GM23338 (cell line): ENCODE results near the gene THAP8. TPM values are rescaled to one million over a fixed set of nuclear protein-coding genes. Genes with fewer than 3 reads are reported as not detected.

Source experiments
- ATAC-seq: fragments of 200-7000 bp; cut with Tn5 transposase; 3 replicates; pipeline ENCODE4 v1.9.1; 2020
- DNase-seq: peaks from one replicate; pipeline ENCODE4 v3.0.0-alpha.2; 2015; ENCODE audit warnings: low spot score
- H2AFZ ChIP-seq: fragments of 200-600 bp; sonication (generic); 2 replicates; pipeline ENCODE4 v1.8.0; 2016; ENCODE audit warnings: antibody characterized with exemption, mild to moderate bottlenecking, moderate library complexity
- H3F3A ChIP-seq: fragments of 200-600 bp; sonication (generic); replicated peaks from 2 replicates; pipeline ENCODE4 v1.8.0; 2017; ENCODE audit warnings: antibody characterized with exemption, mixed run types, low read depth
- H3K27ac ChIP-seq: fragments of 200-600 bp; sonication (generic); 2 replicates; pipeline ENCODE4 v1.6.1; 2016; ENCODE audit warnings: low read depth
- H3K27me3 ChIP-seq: fragments of 200-600 bp; sonication (generic); 2 replicates; pipeline ENCODE4 v1.8.0; 2016; ENCODE audit warnings: mild to moderate bottlenecking, mixed run types, moderate library complexity; ENCODE audit not compliant: insufficient read depth
- H3K36me3 ChIP-seq: fragments of 200-600 bp; sonication (generic); 2 replicates; pipeline ENCODE4 v1.8.0; 2016; ENCODE audit warnings: mild to moderate bottlenecking; ENCODE audit not compliant: insufficient read depth
- H3K4me1 ChIP-seq: fragments of 200-600 bp; sonication (generic); 2 replicates; pipeline ENCODE4 v1.8.0; 2016; ENCODE audit warnings: mild to moderate bottlenecking, moderate library complexity; ENCODE audit not compliant: insufficient read depth
- H3K4me2 ChIP-seq: fragments of 200-600 bp; sonication (generic); 2 replicates; pipeline ENCODE4 v1.7.1; 2017; ENCODE audit warnings: mixed run types
- H3K4me3 ChIP-seq: fragments of 200-600 bp; sonication (generic); 2 replicates; pipeline ENCODE4 v1.6.1; 2016; ENCODE audit warnings: mixed run types
- H3K79me2 ChIP-seq: fragments of 200-600 bp; sonication (generic); replicated peaks from 2 replicates; pipeline ENCODE4 v1.8.0; 2017; ENCODE audit warnings: mild to moderate bottlenecking; ENCODE audit not compliant: insufficient read depth
- H3K9me2 ChIP-seq: fragments of 200-600 bp; sonication (generic); 2 replicates; pipeline ENCODE4 v1.8.0; 2017; ENCODE audit not compliant: insufficient read depth
- H4K20me1 ChIP-seq: fragments of 200-600 bp; sonication (generic); replicated peaks from 2 replicates; pipeline ENCODE4 v1.8.0; 2017; ENCODE audit warnings: mild to moderate bottlenecking; ENCODE audit not compliant: insufficient read depth
- H3K27ac Mint-ChIP-seq: 2 replicates; pipeline ENCODE4 v1.8.0; 2020; ENCODE audit warnings: inconsistent platforms, mild to moderate bottlenecking, moderate library complexity, mixed read lengths
- H3K27me3 Mint-ChIP-seq: 3 replicates; pipeline ENCODE4 v1.8.0; 2022; ENCODE audit warnings: low read depth, mild to moderate bottlenecking, moderate library complexity, mixed read lengths, inconsistent platforms; ENCODE audit not compliant: insufficient read depth, poor library complexity
- H3K36me3 Mint-ChIP-seq: 3 replicates; pipeline ENCODE4 v1.8.0; 2021; ENCODE audit warnings: low read depth, mild to moderate bottlenecking, inconsistent platforms, moderate library complexity, mixed read lengths
- H3K4me1 Mint-ChIP-seq: 3 replicates; pipeline ENCODE4 v1.8.0; 2020; ENCODE audit warnings: mild to moderate bottlenecking, inconsistent platforms, mixed read lengths
- H3K4me3 Mint-ChIP-seq: 3 replicates; pipeline ENCODE4 v1.8.0; 2021; ENCODE audit warnings: moderate library complexity, mild to moderate bottlenecking, inconsistent platforms, mixed read lengths
- H3K9me3 Mint-ChIP-seq: 3 replicates; pipeline ENCODE4 v1.8.0; 2020; ENCODE audit warnings: moderate library complexity, mild to moderate bottlenecking, inconsistent platforms, mixed read lengths
- CREB1 ChIP-seq: fragments of 250-450 bp; sonication (Bioruptor Pico); IDR thresholded peaks from 2 replicates; pipeline ENCODE4 v1.5.0; 2020; ENCODE audit warnings: low read depth, mild to moderate bottlenecking, moderate library complexity
- CTCF ChIP-seq, 2 experiments: fragments of 200-600 bp in 1 of 2; sonication (generic) in 1 of 2; conservative IDR thresholded peaks; 2 replicates each; pipeline versions ENCODE4 v1.5.1 to v1.6.1; 2016 to 2017; ENCODE audit warnings: antibody characterized with exemption in 2 of 2, low read depth in 2 of 2, mild to moderate bottlenecking in 2 of 2, moderate library complexity in 1 of 2
- EZH2 ChIP-seq: fragments of 200-600 bp; sonication (generic); IDR thresholded peaks from one replicate; pipeline ENCODE4 v1.8.0; 2017; ENCODE audit warnings: antibody characterized with exemption, mild to moderate bottlenecking, low read depth; ENCODE audit not compliant: unreplicated experiment
- EZH2phosphoT487 ChIP-seq: fragments of 200-600 bp; sonication (generic); IDR thresholded peaks from one replicate; pipeline ENCODE4 v1.8.1; 2018; ENCODE audit warnings: antibody characterized with exemption; ENCODE audit not compliant: unreplicated experiment
- JUNB ChIP-seq: IDR thresholded peaks from one replicate; pipeline ENCODE4 v1.6.1; 2016; ENCODE audit warnings: antibody characterized with exemption; ENCODE audit not compliant: unreplicated experiment
- NANOG ChIP-seq: IDR thresholded peaks from 2 replicates; pipeline ENCODE4 v1.6.1; 2016; ENCODE audit warnings: antibody characterized with exemption, borderline replicate concordance
- POLR2AphosphoS5 ChIP-seq: IDR thresholded peaks from 2 replicates; pipeline ENCODE4 v1.6.1; 2016; ENCODE audit warnings: antibody characterized with exemption, low read depth
- REST ChIP-seq: IDR thresholded peaks from one replicate; pipeline ENCODE4 v1.6.1; 2018; ENCODE audit warnings: antibody characterized with exemption; ENCODE audit not compliant: unreplicated experiment
- STAT1 ChIP-seq: IDR thresholded peaks from one replicate; pipeline ENCODE4 v1.6.1; 2016; ENCODE audit warnings: antibody characterized with exemption; ENCODE audit not compliant: unreplicated experiment
- ZNF114 ChIP-seq: fragments of 250-450 bp; sonication (Bioruptor Pico); IDR thresholded peaks from 2 replicates; pipeline ENCODE4 v1.5.0; 2020; ENCODE audit warnings: mild to moderate bottlenecking, moderate library complexity
- ZNF331 ChIP-seq: fragments of 250-450 bp; sonication (Bioruptor Pico); IDR thresholded peaks from 2 replicates; pipeline ENCODE4 v1.5.0; 2020; ENCODE audit warnings: low read depth, mild to moderate bottlenecking, moderate library complexity
- polyA plus RNA-seq: library from polyadenylated mRNA; unstranded; fragments of >200 nt; fragmentation: Nextera tagmentation; extraction: Ambion mirVana; gene quantifications from 2 replicates; pipeline ENCODE4 v1.2.1, GENCODE V29; 2016
- total RNA-seq: library from RNA; depleted of rRNA; stranded (reverse); fragments of >200 nt; shearing (Covaris generic); gene quantifications from 2 replicates; pipeline ENCODE4 v1.2.3, GENCODE V29; 2014
- TF ChIP-seq, protein P1 (sequence below): fragments of 250-450 bp; sonication (Bioruptor Pico); IDR thresholded peaks from 2 replicates; pipeline ENCODE4 v1.5.0; 2020; ENCODE audit warnings: mild to moderate bottlenecking, moderate library complexity
- TF ChIP-seq, protein P2 (sequence below): IDR thresholded peaks from 2 replicates; pipeline ENCODE4 v1.6.1; 2016; ENCODE audit warnings: antibody characterized with exemption

Gene THAP8
- total and polyA plus RNA-seq, 2 experiments from 2014 or later = 12.7 to 13.7 TPM

DNA sequence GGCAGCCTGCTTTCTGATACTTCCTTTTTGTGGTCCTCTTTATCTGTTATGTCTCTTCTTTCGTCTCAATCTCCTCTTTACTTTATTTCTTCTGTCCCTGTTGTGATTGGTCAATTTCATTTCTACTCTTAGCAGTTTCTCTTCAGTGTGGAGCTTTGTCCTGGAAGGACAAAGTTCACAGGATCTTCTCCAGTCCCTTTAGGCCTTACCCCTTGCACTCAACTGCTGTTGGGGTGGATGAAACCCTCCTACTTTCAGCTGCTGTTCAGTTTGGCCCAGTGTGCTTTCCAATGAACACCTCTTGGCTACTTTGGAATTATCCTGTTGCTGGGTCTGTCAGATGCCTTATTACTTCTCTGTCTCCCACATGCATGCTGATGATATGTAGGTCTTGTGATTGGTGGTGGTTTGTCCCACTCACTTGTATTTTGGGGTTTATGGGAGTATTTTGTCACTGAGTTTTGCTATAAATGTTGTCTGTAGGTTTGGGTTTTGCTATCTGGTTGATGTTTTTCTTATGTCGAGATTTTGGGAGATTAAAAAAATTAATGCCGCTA lies 25.4 kb upstream of the THAP8 start:
- no peak for DNase-seq
- ATAC-seq = no peak
- Histone ChIP-seq H3K27me3 (no peaks in the 10 kb centered on the region), H2AFZ (no peak overlapping the region), H3F3A (0 out of 2 replicates have a peak, but pooled peaks cover 11% of the 10 kb centered on the region), H3K36me3 (peaks cover 40% of the 10 kb centered on the region), H3K4me3 (no peak overlapping the region), H3K27ac (peak overlapping the region; percentile 26; the same call in 1 of the 2 replicates), H3K4me1 (no peaks in the 10 kb centered on the region), H3K9me2 (no peaks in the 10 kb centered on the region), H3K4me2 (no peak overlapping the region), H4K20me1 (peaks cover 29% of the 10 kb centered on the region), H3K79me2 (no peaks in the 10 kb centered on the region)
- no peak for TF ChIP-seq STAT1
- TF ChIP-seq, protein P1, sequence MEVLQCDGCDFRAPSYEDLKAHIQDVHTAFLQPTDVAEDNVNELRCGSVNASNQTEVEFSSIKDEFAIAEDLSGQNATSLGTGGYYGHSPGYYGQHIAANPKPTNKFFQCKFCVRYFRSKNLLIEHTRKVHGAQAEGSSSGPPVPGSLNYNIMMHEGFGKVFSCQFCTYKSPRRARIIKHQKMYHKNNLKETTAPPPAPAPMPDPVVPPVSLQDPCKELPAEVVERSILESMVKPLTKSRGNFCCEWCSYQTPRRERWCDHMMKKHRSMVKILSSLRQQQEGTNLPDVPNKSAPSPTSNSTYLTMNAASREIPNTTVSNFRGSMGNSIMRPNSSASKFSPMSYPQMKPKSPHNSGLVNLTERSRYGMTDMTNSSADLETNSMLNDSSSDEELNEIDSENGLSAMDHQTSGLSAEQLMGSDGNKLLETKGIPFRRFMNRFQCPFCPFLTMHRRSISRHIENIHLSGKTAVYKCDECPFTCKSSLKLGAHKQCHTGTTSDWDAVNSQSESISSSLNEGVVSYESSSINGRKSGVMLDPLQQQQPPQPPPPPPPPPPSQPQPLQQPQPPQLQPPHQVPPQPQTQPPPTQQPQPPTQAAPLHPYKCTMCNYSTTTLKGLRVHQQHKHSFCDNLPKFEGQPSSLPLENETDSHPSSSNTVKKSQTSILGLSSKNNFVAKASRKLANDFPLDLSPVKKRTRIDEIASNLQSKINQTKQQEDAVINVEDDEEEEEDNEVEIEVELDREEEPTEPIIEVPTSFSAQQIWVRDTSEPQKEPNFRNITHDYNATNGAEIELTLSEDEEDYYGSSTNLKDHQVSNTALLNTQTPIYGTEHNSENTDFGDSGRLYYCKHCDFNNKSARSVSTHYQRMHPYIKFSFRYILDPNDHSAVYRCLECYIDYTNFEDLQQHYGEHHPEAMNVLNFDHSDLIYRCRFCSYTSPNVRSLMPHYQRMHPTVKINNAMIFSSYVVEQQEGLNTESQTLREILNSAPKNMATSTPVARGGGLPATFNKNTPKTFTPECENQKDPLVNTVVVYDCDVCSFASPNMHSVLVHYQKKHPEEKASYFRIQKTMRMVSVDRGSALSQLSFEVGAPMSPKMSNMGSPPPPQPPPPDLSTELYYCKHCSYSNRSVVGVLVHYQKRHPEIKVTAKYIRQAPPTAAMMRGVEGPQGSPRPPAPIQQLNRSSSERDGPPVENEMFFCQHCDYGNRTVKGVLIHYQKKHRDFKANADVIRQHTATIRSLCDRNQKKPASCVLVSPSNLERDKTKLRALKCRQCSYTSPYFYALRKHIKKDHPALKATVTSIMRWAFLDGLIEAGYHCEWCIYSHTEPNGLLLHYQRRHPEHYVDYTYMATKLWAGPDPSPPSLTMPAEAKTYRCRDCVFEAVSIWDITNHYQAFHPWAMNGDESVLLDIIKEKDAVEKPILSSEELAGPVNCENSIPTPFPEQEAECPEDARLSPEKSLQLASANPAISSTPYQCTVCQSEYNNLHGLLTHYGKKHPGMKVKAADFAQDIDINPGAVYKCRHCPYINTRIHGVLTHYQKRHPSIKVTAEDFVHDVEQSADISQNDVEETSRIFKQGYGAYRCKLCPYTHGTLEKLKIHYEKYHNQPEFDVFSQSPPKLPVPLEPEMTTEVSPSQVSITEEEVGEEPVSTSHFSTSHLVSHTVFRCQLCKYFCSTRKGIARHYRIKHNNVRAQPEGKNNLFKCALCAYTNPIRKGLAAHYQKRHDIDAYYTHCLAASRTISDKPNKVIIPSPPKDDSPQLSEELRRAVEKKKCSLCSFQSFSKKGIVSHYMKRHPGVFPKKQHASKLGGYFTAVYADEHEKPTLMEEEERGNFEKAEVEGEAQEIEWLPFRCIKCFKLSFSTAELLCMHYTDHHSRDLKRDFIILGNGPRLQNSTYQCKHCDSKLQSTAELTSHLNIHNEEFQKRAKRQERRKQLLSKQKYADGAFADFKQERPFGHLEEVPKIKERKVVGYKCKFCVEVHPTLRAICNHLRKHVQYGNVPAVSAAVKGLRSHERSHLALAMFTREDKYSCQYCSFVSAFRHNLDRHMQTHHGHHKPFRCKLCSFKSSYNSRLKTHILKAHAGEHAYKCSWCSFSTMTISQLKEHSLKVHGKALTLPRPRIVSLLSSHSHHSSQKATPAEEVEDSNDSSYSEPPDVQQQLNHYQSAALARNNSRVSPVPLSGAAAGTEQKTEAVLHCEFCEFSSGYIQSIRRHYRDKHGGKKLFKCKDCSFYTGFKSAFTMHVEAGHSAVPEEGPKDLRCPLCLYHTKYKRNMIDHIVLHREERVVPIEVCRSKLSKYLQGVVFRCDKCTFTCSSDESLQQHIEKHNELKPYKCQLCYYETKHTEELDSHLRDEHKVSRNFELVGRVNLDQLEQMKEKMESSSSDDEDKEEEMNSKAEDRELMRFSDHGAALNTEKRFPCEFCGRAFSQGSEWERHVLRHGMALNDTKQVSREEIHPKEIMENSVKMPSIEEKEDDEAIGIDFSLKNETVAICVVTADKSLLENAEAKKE (CRISPR knock-in tag) = no peak
- no peak for TF ChIP-seq NANOG
- TF ChIP-seq ZNF114 (CRISPR knock-in tag) = no peak
- TF ChIP-seq EZH2 = no peak
- TF ChIP-seq CREB1 = no peak
- no peak for TF ChIP-seq JUNB
- TF ChIP-seq, protein P2, sequence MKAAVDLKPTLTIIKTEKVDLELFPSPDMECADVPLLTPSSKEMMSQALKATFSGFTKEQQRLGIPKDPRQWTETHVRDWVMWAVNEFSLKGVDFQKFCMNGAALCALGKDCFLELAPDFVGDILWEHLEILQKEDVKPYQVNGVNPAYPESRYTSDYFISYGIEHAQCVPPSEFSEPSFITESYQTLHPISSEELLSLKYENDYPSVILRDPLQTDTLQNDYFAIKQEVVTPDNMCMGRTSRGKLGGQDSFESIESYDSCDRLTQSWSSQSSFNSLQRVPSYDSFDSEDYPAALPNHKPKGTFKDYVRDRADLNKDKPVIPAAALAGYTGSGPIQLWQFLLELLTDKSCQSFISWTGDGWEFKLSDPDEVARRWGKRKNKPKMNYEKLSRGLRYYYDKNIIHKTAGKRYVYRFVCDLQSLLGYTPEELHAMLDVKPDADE = no peak
- no peak for TF ChIP-seq POLR2AphosphoS5
- TF ChIP-seq CTCF (conservative IDR thresholded peaks at IDR 0.05; ENCODE audit: low read depth in 2 of 2) = no peak
- TF ChIP-seq ZNF331 (CRISPR knock-in tag) = no peak
- TF ChIP-seq EZH2phosphoT487 = no peak
- TF ChIP-seq REST = no peak
- Mint-ChIP-seq H3K9me3 (no peaks in the 10 kb centered on the region), H3K27ac (peak overlapping the region; percentile 6; the same call in 1 of the 2 replicates), H3K4me1 (no peaks in the 10 kb centered on the region), H3K4me3 (no peak overlapping the region), H3K36me3 (peaks cover 68% of the 10 kb centered on the region), H3K27me3 (peaks cover 6% of the 10 kb centered on the region)
